HG02763 (cell line): ENCODE measurements around the gene AFAP1L2.

Experiments used
- ATAC-seq: cut with Tn5 transposase; IDR thresholded peaks from one replicate; pipeline ENCODE4 v1.9.1; 2021; ENCODE audit warnings: mild to moderate bottlenecking, moderate library complexity; ENCODE audit not compliant: unreplicated experiment

Gene AFAP1L2

GRCh38 chr10:114412907-114413797, 8.8 kb upstream of the AFAP1L2 start:
- no peak for ATAC-seq

- no peak for ATAC-seq
These were observed 4.7 kb upstream of the AFAP1L2 start for GRCh38 chr10:114408968-114409444.

- ATAC-seq: no peak
These were observed 4.0 kb upstream of the AFAP1L2 start for GRCh38 chr10:114408112-114408967.

GRCh38 chr10:114406455-114406854, 2.2 kb upstream of the AFAP1L2 start:
- no peak for ATAC-seq

DNA sequence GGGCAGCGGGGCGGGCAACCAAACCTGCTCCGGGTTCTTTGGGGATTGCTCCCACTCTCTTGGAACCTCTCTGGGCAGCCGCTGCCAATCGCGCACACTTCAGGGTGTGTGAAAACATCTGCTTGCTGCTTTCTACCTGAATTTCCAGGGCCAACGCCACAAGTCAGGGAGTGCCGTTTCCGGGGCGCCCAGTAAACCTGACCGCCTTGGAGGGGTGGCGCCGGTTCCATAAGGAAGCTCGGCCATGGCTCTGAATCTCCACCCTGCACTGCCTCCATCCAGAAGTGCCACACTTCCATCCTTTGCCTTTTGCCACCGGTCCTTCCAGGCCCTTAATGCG, 679 bp upstream of the AFAP1L2 start:
- no peak for ATAC-seq

DNA sequence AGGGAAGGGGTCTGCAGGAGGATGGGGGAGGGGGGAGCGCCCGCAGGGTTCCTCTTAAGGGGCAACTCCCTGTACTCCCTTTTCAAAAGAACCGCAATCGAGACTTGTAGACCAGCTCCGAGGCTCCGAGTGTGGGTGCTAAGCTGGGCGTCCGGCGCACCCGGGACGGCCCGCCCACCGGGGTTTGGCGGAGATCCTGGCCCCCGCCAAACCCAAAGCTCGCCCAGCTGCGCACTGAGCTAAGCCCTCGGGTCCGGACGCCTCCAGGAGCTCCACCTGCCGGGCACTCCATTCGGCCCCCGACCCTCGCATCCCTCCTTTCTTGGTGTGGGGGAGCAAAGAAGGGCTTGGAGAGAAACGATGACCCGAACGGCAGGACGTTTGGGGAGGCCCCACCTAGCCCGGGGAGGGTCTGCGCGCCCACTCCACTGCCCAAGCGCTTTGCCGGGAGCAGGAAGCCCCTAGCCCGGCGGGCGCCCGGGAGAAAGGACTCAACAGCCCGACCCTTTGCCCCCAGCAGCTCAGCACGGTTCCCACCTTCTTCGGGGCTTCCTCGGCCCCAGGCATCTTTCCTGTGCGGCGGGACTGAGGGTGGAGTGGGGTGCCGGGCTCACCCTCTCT, 651 bp downstream of the AFAP1L2 start:
- ATAC-seq: no peak

GRCh38 chr10:114402871-114403540, 1.3 kb downstream of the AFAP1L2 start:
- ATAC-seq: no peak

DNA sequence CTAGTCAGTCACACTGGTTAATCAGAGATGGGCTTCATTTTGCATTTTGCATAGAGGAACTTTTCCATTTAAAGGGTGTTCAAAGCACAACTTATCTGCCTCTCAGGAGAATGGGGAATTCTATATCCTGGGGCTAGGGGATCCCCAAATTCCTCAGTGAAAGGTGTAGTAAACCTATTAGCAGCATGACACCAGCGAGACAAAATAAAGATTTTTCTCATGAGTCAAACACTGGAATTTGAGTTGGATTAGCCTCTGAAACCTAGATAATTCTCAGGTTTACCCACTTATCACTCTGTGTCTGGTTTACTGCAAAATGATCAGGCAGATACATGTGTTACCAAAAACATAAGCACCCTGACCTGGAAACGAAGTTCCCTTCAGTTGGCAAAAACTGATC, 2.1 kb downstream of the AFAP1L2 start:
- no peak for ATAC-seq

DNA sequence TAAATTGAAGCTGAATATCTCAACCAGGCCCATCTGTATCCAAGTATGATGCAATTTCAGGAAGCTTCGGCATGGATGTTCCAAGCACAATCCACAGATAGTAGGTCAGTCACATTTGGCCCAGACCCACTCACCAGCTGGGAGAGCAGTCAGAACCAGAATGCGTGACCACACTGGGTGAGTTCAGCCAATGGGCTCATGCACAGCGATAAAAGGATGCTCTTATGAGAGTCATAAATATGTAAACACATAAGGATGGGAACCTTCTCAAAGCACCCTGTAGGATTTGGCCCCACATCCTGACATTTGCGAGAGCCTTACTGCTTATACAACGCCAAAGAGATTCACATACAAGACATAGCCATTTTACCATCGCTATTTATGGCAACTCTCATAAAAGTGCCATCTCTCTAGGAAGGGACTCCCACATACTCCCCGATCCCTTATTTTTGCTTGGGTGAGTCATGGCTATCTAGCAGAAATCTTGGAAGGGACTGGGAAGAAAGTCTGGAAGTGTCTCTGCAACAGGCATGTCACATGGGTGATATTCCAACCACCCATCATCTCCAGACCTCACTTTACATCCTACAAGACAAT, 3.0 kb downstream of the AFAP1L2 start:
- no peak for ATAC-seq

- ATAC-seq: no peak
These were observed 4.2 kb downstream of the AFAP1L2 start for GRCh38 chr10:114400091-114400490.

GRCh38 chr10:114399576-114399975, 4.7 kb downstream of the AFAP1L2 start:
- no peak for ATAC-seq

- no peak for ATAC-seq
These were observed 5.5 kb downstream of the AFAP1L2 start for GRCh38 chr10:114398587-114399331.

DNA sequence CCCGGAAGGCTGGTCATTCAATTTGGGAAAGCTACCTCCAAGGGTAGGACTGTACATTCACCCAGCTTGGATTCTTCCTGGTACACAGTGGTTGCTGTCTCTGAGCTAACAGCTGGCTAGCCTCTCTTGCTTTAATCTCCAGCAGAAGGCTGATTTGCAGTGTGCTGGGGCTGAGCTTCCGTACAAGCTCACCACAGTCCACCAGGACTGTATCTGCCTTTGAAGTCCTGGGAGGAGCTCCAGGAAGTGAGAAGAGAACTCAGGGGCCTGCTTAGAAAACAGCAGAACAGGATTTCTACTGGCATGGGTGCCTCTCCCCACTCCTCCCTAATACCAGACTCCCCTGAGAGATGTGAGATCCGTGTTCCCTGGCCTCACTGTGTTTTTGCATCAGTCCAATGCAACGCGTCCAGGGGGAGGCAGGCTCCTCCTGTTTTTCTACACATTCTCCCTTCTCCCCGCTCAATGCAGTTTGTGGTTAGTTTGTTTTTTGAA, 6.6 kb downstream of the AFAP1L2 start:
- ATAC-seq: no peak

DNA sequence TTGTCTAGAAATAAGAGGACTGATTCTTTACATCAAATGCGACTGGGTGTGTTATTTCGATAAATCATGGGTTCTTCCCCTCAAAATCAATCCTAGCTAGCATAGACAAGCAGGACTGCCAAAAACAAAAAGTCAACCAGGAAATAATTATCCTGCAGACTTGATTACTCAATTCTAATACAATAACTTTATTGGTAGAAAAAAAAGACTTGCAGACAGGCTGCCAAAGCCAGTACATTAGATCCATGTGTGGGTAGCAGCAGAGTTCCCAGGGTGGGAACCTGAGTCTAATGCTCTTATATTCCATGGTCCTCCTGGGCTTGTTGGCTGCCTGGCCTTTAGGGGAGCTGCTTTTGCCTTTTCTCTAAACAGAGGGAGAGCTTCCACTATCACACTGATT, 7.8 kb downstream of the AFAP1L2 start:
- ATAC-seq: no peak

DNA sequence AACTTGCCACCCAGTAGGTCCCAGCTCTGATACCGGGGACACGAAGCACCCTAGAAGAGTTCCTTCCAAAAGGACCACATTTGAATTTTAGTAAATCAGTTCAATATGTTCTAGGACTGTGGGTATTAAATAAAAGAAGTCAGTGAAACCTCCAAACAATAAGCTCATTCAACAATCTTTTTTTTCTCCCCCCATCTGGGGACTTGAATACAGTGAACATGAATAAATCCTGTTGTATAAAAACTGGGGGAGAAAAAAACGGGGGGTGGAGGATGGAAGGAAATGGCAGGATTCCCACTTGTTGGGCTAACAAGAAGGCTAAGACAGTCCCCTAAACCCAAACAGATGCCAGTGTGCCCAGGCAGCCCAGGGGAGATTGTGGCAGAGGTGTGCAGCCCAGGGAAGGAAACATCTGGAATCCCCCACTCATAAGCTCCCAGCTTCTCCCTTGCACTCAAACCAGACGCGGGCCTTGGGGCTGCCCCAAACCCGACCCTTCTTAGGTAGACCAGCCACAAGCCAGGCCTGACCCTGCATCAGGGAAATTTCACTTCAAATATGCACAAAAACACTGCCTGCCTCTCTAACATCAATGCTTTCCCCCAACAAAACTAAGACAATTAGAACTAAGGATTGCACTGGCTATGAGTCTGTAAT, 8.8 kb downstream of the AFAP1L2 start:
- no peak for ATAC-seq

GRCh38 chr10:114394531-114394930, 9.8 kb downstream of the AFAP1L2 start:
- no peak for ATAC-seq

- ATAC-seq: no peak
These were observed 10.4 kb downstream of the AFAP1L2 start for GRCh38 chr10:114393886-114394285.

DNA sequence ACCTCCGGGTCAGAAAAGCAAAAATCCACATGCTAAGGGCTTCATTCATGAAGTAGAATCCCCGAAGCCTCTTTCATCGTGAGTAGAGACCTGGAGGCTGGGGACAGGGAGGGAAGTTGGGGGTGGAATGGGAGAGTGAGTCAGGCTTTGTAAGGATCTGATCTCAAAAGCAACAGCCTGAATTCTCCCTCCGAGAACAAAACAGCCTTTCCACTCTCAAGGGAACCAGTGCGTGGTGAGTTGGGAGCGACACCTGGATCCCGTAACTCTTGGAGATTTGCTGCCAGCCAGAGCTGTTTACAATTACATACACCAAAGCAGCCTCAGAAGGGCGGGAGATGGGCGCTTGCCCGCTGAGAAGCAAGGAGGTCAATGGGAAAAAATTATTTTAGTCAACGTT, 10.8 kb downstream of the AFAP1L2 start:
- ATAC-seq: no peak
